NCI-H345 (cell line): ENCODE measurements around the gene RPL41.
A peak's percentile ranks its signal among the peaks of the same experiment; 100 is the strongest.
"Not testable (repeated sequence)": the region's sequence is repeated elsewhere in the genome, so short reads cannot be mapped to it uniquely, and the experiment has no call there.

ENCODE experiments used
- DNase-seq: peaks from one replicate; lab custom pipeline; 2025; lab: John Stamatoyannopoulos, UW

The RPL41 gene

GRCh38 chr12:56154818-56155217 is 38.4 kb downstream of the RPL41 start:
- DNase-seq: no peak

- no peak for DNase-seq
These were observed 38.9 kb downstream of the RPL41 start for GRCh38 chr12:56155256-56155845.

GRCh38 chr12:56156464-56157200 is 40.2 kb downstream of the RPL41 start:
- not testable (repeated sequence) for DNase-seq

DNA sequence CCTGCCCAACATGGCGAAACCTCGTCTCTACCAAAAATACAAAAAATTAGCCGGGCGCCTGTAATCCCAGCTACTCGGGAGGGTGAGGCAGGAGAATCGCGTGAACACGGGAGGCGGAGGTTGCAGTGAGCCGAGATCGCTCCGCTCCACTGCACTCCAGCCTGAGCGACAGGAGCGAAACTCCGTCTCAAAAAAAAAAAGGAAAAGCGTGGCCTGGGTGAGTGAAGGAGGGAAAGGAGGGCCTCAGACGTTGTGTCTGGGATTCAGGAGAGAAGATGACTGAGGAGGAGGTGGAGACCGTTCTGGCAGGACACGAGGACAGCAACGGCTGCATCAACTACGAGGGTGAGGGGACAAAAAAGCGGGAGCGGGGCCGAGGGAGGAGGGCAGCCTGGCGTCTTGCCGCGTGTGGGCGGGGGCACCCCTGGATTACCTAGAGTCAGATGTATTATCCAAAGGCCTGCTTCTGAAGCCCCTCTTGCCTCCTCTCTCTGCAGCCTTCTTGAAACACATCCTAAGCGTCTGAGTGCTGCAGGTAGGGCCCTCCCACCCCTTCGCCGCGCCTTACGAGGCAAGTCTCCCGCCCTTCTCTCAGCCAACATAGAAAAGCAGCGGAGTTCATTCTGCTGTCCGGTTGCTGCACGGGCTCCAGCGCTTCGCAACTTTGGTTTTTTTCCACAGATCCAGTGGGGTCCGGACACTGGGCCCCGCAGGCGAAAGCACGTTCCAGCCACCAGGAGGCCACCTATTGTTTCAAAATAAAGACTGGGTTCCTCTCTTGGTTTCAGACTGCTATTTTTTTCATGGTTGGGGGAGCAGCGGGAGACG is 41.0 kb downstream of the RPL41 start:
- peak; percentile 87 for DNase-seq

DNA sequence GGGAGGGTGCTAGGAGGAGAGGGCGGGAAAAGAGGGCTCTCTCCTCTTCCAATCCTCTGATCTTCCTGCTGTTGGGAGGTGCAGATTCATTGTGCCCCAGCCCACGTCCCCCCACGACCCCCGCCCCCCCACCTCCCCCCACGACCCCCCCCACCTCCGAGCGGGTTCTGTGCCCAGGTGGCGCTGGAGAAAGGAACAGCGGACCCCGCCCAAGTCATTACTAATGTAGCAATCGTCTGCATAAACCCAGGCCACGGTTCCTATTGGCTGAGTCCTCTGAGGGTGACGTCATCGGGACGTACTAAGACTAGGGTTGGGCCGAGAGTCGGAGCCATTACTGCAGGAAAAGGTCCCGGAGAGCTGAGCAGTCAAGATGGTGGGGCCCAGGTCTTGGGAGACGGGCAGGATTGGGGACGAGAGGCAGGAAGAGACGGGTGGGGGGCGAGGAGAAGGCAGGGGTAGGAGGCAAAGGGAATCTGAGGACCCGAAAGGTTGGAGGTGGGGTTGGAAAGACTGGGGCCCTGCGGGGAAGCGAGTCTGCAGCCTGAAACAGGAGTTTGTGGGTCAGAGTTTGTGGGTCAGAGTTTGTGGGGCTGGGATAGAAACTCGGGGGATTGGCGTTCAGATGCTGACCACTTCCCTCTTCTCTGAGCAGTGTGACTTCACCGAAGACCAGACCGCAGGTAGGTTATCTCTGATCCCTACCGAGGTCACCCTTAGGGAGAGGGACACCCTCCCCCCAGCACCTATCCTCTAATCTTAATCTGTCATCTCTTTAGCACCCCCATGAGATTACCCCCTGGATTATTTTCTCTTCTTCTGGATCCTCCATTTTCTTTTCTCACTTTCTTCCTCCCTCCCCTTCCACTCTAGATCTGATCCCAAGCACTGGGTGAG is 41.8 kb downstream of the RPL41 start, which contains the start of gene MYL6:
MYL6 (plus strand) TSS at position 331 of the 897 bp plus-strand sequence; CDS start at position 374, 43 bp downstream.
- DNase-seq: peak; percentile 99

GRCh38 chr12:56158926-56159461 is 42.6 kb downstream of the RPL41 start:
- peak; percentile 36 for DNase-seq

DNA sequence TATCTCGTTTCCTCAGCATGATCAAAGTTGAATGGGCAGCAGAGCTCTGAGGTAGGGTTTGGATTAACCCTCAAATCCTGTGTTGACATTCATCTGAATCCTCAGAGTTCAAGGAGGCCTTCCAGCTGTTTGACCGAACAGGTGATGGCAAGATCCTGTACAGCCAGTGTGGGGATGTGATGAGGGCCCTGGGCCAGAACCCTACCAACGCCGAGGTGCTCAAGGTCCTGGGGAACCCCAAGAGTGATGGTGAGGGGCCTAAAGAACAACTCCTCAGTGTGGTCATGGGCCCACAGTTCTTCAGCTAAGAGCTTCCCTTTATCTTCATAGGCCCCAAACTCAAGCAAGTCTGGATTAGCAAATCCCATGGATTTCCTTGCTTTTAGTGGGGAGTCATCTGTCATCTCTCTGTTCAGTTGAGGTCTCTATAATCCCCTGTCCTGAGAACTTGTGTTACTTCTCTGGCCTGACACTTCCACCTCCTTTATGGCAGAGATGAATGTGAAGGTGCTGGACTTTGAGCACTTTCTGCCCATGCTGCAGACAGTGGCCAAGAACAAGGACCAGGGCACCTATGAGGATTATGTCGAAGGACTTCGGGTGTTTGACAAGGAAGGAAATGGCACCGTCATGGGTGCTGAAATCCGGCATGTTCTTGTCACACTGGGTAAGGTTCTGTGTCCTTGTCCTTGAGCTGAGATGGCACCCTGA is 43.2 kb downstream of the RPL41 start:
- DNase-seq: no peak

DNA sequence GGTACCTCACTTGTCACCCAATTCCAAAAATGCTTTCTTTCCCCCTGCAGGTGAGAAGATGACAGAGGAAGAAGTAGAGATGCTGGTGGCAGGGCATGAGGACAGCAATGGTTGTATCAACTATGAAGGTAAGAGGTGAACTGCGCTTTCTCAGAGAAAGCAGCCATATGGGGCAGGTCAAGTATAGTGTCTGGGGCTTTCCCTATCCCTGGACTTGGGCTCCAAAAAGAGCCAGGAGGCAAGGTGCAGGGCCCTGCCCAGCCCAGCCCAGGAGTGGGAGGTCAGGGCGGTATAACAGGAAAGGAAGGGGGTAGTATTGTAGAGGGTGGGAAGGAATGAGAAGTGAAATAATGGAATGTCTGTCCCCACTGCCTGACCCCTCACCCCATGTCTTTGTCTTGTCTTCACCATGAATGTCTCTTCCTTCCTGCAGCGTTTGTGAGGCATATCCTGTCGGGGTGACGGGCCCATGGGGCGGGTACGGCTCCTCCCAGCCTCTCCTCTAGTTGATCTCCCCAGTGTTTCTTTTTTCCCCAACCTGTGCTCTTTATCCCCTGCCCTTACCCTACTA is 43.8 kb downstream of the RPL41 start:
- DNase-seq: no peak

- no peak for DNase-seq
These were observed 44.7 kb downstream of the RPL41 start for GRCh38 chr12:56160894-56161689.

- no peak for DNase-seq
These were observed 45.4 kb downstream of the RPL41 start for GRCh38 chr12:56161690-56162351.

DNA sequence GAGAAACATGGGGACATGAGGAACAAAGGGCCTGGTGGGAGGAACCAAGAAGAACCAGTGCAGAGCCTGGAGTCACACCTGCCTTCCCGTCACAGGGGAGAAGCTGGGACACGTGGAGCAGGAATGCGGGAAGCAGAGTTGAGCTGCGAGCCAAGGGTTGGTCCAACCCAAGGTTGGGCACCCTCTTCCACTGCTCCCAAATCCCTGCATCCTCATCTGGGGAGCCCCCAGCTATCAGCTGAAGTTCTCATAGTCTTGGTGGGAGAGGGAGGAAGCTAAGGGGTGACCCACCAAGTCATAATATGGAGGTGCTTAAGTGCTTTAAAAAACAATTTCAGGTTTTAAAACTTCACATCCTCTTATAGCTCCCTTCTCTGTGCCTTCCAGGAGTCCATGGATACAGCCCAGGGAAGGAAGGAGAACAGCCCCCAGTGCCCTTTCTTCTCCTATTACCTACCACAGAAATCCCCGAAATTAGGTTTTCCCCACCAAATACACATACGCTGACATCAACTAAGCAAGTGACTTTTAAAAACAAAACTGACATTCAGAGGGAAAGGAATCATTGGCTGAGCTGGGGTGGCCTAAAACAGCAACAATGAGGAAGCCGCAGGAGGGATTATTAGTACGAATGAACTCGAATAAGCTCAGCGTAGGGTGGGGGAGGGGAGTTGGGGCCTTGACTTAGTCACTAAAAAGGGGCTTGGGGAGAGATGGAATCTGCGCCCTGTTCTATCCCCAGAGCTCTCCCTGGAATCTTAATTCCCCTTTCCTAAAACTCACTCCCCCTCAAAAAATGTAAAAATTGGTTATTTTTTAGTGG is 46.2 kb downstream of the RPL41 start:
- no peak for DNase-seq

- no peak for DNase-seq
These were observed 47.3 kb downstream of the RPL41 start for GRCh38 chr12:56163533-56164344.

GRCh38 chr12:56164345-56164729 is 47.9 kb downstream of the RPL41 start:
- DNase-seq: no peak

DNA sequence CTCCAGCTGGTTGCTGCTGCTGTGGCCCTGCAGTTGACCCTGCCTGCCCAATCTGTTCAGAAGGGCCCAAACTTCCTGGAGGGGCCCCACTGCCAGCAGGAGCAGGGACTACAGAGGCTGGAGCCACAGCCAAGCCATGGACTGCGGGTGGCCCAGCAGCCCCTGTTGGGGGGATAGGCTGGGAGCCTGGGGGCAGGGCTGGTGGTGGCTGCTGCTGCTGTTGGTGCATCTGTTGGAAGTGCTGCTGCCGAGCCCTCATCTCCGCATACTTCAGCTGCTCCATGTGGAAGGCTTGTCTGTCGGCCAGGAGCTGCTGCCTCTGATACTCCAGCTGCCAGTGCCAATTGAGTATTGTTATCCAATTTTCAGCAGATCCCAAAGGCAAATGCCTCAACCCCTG is 48.9 kb downstream of the RPL41 start:
- DNase-seq: no peak
